HG03175 (cell line): ENCODE data around the gene CLDN11.

Source experiments
- ATAC-seq: cut with Tn5 transposase; IDR thresholded peaks from one replicate; pipeline ENCODE4 v1.9.1; 2021; ENCODE audit warnings: mild to moderate bottlenecking, moderate library complexity; ENCODE audit not compliant: unreplicated experiment

Gene CLDN11

GRCh38 chr3:170469151-170470062, 50.7 kb downstream of the CLDN11 start:
- no peak for ATAC-seq

DNA sequence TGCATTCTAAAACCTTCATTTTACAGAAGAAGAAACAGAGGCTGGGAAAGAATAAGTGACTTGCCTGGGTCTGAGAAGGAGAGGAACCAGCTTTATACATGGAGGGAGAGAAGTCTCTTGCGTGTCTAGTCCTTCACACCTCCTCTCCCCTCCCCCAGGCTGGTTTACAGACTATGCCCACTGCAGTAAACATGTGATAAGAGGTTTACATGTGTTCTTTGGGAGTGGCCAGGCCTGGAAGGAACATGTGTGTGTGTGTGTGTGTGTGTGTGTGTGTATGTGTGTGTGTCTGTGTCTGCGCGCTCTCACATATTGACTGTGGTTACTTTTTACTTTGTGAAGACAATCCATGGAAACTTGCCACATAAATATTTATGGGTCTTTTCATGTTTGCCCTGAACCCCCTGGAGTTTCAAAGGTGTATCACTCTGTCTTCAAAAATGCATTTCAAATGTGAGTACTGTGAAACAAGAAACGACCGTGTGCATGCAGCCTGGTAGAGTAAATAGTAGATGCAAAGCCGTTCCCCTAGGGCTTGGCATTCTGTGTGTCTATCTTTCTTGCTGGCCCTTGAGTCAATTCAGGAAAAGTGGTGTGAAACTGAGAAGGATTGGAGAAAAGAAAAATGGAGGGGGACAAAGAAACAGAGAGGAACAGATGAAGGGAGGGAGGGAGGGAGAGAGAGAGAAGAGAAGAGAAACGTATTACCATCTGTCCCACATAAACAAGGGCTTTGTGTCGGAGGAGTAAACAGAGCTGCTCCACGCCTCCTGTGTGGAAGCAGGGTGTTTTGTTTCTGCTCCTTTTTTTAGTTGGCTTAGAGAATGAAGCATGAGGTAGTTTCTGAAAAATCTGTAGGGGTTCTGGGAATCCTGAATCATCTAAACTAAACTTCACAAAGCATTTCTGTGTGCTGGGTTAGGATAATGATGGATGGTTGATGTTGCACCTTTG, 51.7 kb downstream of the CLDN11 start:
- no peak for ATAC-seq

- no peak for ATAC-seq
Measured at GRCh38 chr3:170471149-170471548, 52.5 kb downstream of the CLDN11 start.

- ATAC-seq = no peak
Measured at GRCh38 chr3:170473358-170473757, 54.7 kb downstream of the CLDN11 start.

DNA sequence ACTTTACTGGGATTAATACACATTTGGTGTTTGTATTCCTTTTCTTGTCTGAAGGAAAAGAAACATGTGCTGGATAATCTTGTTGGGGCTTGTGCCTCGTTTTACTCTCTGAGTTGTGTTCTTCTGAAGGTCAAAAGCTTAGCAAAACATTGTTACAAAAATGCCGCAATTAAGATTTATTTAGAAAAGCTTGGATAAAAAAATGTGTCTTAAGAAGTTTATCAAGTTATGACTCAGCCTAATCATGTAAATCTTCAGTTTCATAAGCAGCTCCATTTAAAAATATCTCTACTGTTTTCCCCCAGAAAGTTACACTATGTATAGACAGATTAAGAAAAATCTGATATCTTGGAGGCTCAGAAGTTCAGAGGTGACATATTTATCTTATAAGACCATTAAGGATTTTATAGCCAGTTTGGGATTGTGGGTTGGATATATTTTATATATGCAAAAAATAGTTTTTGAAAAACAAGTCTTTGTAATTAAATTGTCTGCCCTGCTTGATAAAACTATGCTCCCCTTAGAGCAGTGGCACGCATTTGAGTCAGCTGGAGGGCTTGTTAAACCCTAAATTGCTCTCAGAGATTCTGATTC, 56.5 kb downstream of the CLDN11 start:
- ATAC-seq = no peak

DNA sequence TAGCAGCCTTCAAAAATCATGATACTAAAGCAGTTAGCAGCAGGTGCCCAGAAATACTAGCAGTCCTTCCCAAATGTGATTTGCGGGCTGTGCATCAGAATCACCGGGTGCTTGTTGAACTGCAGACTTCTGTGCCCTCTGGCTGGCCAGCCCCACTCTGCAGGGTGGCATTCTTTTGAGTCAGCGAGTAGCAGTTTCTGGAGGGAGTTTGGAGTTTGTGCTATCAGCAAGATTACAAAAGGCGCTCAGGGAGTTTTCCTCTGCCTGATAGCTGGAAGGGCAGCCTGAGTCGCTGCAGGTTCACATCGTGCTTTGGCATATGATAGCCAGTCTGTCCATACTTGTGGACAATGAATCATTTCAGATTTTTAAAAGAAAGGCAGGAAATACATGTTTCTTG, 57.6 kb downstream of the CLDN11 start:
- ATAC-seq = no peak

GRCh38 chr3:170477395-170477794, 58.7 kb downstream of the CLDN11 start:
- ATAC-seq = no peak

GRCh38 chr3:170480111-170480510, 61.4 kb downstream of the CLDN11 start:
- ATAC-seq = no peak

GRCh38 chr3:170482199-170482598, 63.5 kb downstream of the CLDN11 start:
- no peak for ATAC-seq

DNA sequence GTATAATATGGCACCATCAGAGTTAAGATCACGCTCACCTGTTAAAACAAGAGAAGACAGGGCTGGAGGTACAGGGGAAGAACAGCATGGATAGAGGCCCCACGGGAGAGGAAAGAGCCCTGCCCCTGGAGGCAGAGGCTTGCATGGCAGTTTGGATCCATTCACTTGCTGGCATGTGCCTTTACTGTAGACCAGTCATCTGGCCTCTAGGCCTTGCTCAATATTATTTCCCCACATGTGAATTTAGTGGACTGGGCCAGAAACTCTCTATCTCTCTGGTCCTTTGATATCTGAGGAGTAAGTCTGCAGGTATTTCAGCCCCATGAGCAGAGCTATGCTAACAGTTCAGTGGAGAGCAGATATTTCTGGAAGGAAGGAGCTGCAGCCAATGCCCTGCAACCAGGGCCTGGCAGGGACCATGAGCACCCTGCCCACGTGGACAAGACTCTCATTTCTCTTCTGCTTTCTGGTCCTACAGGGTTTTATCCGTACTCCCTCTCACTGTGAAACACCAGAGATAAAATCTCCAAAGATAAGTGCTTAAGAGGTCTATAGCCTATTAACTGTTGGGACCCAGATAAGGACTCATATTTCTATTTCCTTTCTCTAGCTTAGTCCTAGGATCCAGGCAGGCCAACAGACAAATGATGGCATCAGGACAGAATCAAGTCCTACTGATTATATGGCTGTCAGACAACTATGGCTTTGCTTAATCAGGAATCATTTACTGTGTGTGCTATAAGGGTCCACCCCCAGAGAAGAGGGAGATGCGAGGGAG, 65.0 kb downstream of the CLDN11 start:
- no peak for ATAC-seq
